Activated CD8-positive, alpha-beta T cell treated with anti-CD3 and anti-CD28 coated beads, Interleukin-2, amount 10 ng/mL, durations not matched to agents 7 days and 5 days (primary cell): ENCODE results near the gene SBF2. TPM values are rescaled to one million over a fixed set of nuclear protein-coding genes. Genes with fewer than 3 reads are reported as not detected.

Experiments
- ATAC-seq: fragments of 150-1000 bp; cut with Tn5 transposase; one replicate; pipeline ENCODE4 v1.10.0; 2021; ENCODE audit warnings: moderate library complexity
- CTCF ChIA-PET: fragments of 350-600 bp; sonication (Branson Sonifier 250); formaldehyde crosslinking; loops from one replicate; lab custom pipeline; 2021; ENCODE audit warnings: antibody characterized with exemption; lab: Charles Lee
- POLR2A ChIA-PET: fragments of 350-600 bp; sonication (Branson Sonifier 250); formaldehyde crosslinking; loops from one replicate; lab custom pipeline; 2021; ENCODE audit warnings: antibody characterized with exemption; lab: Charles Lee
- DNase-seq: peaks from one replicate; pipeline ENCODE4 v3.0.0-alpha.2; 2020
- H3K27ac Mint-ChIP-seq: one replicate; pipeline ENCODE4 v1.8.0; 2021; ENCODE audit warnings: mild to moderate bottlenecking, mixed read lengths
- H3K27me3 Mint-ChIP-seq: one replicate; pipeline ENCODE4 v1.8.0; 2021; ENCODE audit warnings: low read depth, mixed read lengths
- H3K36me3 Mint-ChIP-seq: one replicate; pipeline ENCODE4 v1.8.0; 2021; ENCODE audit warnings: low read depth, mixed read lengths
- H3K4me1 Mint-ChIP-seq: one replicate; pipeline ENCODE4 v1.8.0; 2021; ENCODE audit warnings: low read depth, mixed read lengths
- H3K4me3 Mint-ChIP-seq: one replicate; pipeline ENCODE4 v1.8.0; 2021; ENCODE audit warnings: mild to moderate bottlenecking, mixed read lengths
- H3K9me3 Mint-ChIP-seq: one replicate; pipeline ENCODE4 v1.8.0; 2022; ENCODE audit warnings: mixed read lengths; ENCODE audit not compliant: insufficient read depth
- total RNA-seq, 2 experiments: library from RNA; stranded (reverse); gene quantifications; one replicate each; pipeline ENCODE4 v1.2.3, GENCODE V29; 2021

SBF2 gene
- total RNA-seq, 2 experiments from 2014 or later: 5.1 to 5.9 TPM

DNA sequence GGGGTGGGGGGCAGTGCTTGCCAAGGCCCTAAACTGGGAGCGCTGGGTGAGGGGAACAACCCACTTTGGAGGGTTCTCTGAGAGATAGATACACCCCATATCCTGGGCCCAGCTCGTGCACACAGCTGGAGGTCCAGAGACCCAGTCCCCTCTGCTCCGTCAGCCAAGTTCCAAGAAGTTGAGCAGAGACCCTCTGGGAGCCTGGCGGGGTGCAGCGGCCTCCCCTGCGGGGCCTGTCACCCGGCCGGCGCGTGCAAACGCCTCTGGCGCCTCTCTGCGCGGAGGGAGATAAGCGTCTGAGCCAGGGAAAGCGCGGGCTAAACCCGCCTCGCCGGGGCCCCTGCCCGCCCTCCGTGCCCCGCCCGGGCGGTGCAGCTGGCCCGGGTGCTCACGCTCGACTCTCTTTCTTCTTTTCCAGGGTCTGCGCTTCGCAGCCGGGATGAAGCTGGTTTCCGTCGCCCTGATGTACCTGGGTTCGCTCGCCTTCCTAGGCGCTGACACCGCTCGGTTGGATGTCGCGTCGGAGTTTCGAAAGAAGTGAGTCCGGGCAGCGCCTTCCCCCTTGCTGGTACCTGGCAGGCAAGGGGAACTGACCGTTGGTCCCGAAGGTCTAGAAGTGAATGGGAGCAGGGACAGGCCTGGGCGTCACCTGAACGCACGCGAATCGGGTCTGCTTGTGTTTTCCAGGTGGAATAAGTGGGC lies 11.4 kb upstream of the SBF2 start:
- ChIA-PET CTCF (interaction anchor here (0.9 to 5.5 kb wide), 7 partner anchors 9 to 546 kb away, joined by 3 to 36 read pairs (median 11); no protein-coding TSS in a partner anchor), POLR2A (interaction anchor here (1.4 kb wide), 1 partner anchor 12 kb away, joined by 3 read pairs; no protein-coding TSS in a partner anchor)
- Mint-ChIP-seq H3K36me3 (peaks cover 6% of the 10 kb centered on the region), H3K4me3 (peak overlapping the region; percentile 96), H3K27me3 (peaks cover 58% of the 10 kb centered on the region), H3K27ac (no peak overlapping the region), H3K4me1 (peaks cover 63% of the 10 kb centered on the region), H3K9me3 (no peaks in the 10 kb centered on the region)
- peak; percentile 18 for ATAC-seq
- no peak for DNase-seq

DNA sequence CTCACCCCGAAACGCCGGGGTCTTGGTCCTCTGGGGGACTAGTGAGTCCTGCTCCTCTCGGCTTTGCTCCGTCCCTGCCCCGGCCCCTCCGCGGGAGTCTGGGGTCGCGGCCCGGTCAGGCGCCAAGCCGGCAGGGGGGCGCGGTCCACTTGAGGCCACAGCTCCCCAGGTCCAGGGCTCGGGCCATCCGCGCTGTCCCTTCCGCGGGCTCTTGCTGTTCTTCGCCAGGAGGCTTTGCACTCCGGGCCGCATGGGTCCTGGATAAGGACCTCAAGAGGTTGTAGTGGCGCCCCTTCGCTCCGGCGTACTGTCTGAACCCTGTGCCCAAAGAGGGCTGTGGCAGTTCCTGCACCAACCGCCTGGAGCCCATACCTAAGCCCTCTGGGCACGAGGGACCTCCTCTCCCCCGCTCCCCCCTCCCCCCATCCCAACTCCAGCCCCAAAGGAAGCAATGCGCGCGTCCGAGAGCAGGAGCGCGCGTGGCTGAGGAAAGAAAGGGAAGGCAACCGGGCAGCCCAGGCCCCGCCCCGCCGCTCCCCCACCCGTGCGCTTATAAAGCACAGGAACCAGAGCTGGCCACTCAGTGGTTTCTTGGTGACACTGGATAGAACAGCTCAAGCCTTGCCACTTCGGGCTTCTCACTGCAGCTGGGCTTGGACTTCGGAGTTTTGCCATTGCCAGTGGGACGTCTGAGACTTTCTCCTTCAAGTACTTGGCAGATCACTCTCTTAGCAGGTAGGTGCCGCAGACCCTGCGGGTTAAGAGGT lies 10.7 kb upstream of the SBF2 start, which contains the start of gene ADM:
TSS of gene ADM (plus strand) at position 579 of the 767 bp plus-strand sequence. CDS start 628 bp downstream, outside the sequence.
- ATAC-seq (peak; percentile 13), DNase-seq (no peak)
- Mint-ChIP-seq H3K36me3 (peaks cover 6% of the 10 kb centered on the region), H3K27ac (no peak within 1 kb of the TSS), H3K4me3 (peak within 1 kb of the TSS; percentile 96), H3K9me3 (no peaks in the 10 kb centered on the region), H3K4me1 (peaks cover 59% of the 10 kb centered on the region), H3K27me3 (peaks cover 60% of the 10 kb centered on the region)
- ChIA-PET CTCF (interaction anchor here (0.6 to 5.5 kb wide), 12 partner anchors 9 to 731 kb away, joined by 3 to 36 read pairs (median 4); partner anchors contain the start of gene WEE1), POLR2A (interaction anchor here (1.4 kb wide), 1 partner anchor 13 kb away, joined by 3 read pairs; no protein-coding TSS in a partner anchor)

- Mint-ChIP-seq H3K4me3 (peak overlapping the region; percentile 96), H3K36me3 (peaks cover 6% of the 10 kb centered on the region), H3K9me3 (no peaks in the 10 kb centered on the region), H3K27ac (peak overlapping the region; percentile 33), H3K27me3 (peaks cover 57% of the 10 kb centered on the region), H3K4me1 (peaks cover 54% of the 10 kb centered on the region)
- DNase-seq (no peak), ATAC-seq (no peak)
- ChIA-PET CTCF (interaction anchor here (0.6 to 5.5 kb wide), 26 partner anchors 9 to 1288 kb away, joined by 3 to 36 read pairs (median 3); partner anchors contain the start of genes RNF141 and WEE1), POLR2A (interaction anchor here (0.7 to 1.4 kb wide), 2 partner anchors 14 to 558 kb away, joined by 3 read pairs; no protein-coding TSS in a partner anchor)
Measured at GRCh38 chr11:10303558-10304363, 9.7 kb upstream of the SBF2 start.

DNA sequence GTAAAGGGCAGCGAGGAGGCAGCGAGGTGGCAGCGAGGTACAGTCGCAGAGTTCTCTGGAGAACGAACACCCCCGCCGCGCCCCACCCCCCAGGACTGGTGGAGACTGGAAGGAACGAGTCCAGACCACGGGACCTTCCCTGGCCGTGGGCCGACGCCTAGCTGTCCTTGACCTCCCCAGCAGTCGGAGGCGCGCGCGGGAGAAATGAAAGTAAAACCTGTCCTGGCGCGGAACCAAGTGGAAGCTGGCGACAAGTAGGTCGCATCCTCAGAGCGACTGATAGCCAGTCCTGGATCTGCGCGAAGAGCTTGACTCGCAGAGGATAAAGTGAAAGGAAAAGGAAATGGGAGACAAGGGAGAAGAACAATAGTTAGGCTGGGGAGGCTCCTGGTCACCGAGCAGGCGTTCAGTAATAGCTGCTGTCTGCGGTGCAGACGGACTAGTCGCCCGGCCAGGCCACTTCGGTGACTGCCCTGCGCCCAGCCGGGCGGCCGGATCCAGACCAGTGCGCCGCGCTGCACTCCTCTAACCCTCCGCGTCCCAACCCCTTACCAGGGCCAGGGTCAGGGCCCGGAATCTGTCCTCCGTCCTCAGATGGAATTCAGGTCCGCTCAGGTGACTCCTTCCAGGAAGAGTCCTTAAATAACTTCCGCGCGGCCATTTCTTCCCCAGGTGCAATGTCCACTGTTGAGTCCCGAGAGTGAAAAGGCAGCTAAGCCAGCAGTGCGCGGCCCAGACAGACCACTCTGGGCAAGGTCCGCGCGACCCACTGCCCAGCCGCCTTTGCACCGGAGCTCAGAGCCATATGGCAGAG lies 8.9 kb upstream of the SBF2 start:
- Mint-ChIP-seq H3K27ac (peak overlapping the region; percentile 76), H3K9me3 (no peaks in the 10 kb centered on the region), H3K36me3 (peaks cover 6% of the 10 kb centered on the region), H3K27me3 (peaks cover 58% of the 10 kb centered on the region), H3K4me1 (peaks cover 52% of the 10 kb centered on the region), H3K4me3 (peak overlapping the region; percentile 96)
- POLR2A ChIA-PET: interaction anchor here (0.5 to 1.1 kb wide), 2 partner anchors 23 to 729 kb away, joined by 3 to 4 read pairs; partner anchors contain the start of gene WEE1
- DNase-seq (peak; percentile 77), ATAC-seq (peak; percentile 45)
- CTCF ChIA-PET: interaction anchor here (0.8 to 5.5 kb wide), 21 partner anchors 8 to 1287 kb away, joined by 3 to 36 read pairs (median 3); partner anchors contain the start of gene RNF141

GRCh38 chr11:10302359-10302743 lies 8.3 kb upstream of the SBF2 start:
- ATAC-seq: no peak
- Mint-ChIP-seq H3K9me3 (no peaks in the 10 kb centered on the region), H3K27me3 (peaks cover 62% of the 10 kb centered on the region), H3K4me3 (peak overlapping the region; percentile 96), H3K36me3 (peaks cover 6% of the 10 kb centered on the region), H3K27ac (no peak overlapping the region), H3K4me1 (peaks cover 51% of the 10 kb centered on the region)
- DNase-seq: no peak
- ChIA-PET CTCF (interaction anchor here (1.0 to 5.5 kb wide), 10 partner anchors 9 to 1286 kb away, joined by 3 to 36 read pairs (median 4); no protein-coding TSS in a partner anchor), POLR2A (interaction anchor here (0.5 to 1.1 kb wide), 2 partner anchors 22 to 729 kb away, joined by 3 to 4 read pairs; partner anchors contain the start of gene WEE1)

GRCh38 chr11:10301656-10302358 lies 7.8 kb upstream of the SBF2 start:
- Mint-ChIP-seq H3K27ac (no peak overlapping the region), H3K4me3 (peak overlapping the region; percentile 96), H3K9me3 (no peaks in the 10 kb centered on the region), H3K36me3 (peaks cover 6% of the 10 kb centered on the region), H3K27me3 (peaks cover 63% of the 10 kb centered on the region), H3K4me1 (peaks cover 47% of the 10 kb centered on the region)
- ChIA-PET POLR2A (interaction anchor here (1.1 kb wide), 1 partner anchor 728 kb away, joined by 3 read pairs; the partner anchor contains the start of gene WEE1), CTCF (interaction anchor here (1.2 to 5.5 kb wide), 7 partner anchors 9 to 767 kb away, joined by 3 to 36 read pairs (median 6); no protein-coding TSS in a partner anchor)
- ATAC-seq (no peak), DNase-seq (no peak)

- DNase-seq (peak; percentile 82), ATAC-seq (peak; percentile 81)
- Mint-ChIP-seq H3K36me3 (no peaks in the 10 kb centered on the region), H3K27ac (no peak overlapping the region), H3K4me3 (no peak overlapping the region), H3K27me3 (peaks cover 62% of the 10 kb centered on the region), H3K4me1 (peaks cover 34% of the 10 kb centered on the region), H3K9me3 (no peaks in the 10 kb centered on the region)
- POLR2A ChIA-PET: no interaction called here
- CTCF ChIA-PET: interaction anchor here (1.5 to 2.6 kb wide), 4 partner anchors 9 to 540 kb away, joined by 4 to 19 read pairs (median 8); no protein-coding TSS in a partner anchor
Measured at GRCh38 chr11:10298342-10298741, 4.3 kb upstream of the SBF2 start.

- H3K27ac Mint-ChIP-seq: no peak overlapping the region
- POLR2A ChIA-PET: interaction anchor here (0.6 kb wide), 1 partner anchor 638 kb away, joined by 3 read pairs; no protein-coding TSS in a partner anchor
- H3K36me3 Mint-ChIP-seq: no peaks in the 10 kb centered on the region
- DNase-seq (no peak), ATAC-seq (no peak)
- CTCF ChIA-PET: interaction anchor here (1.0 to 3.2 kb wide), 5 partner anchors 9 to 246 kb away, joined by 3 to 22 read pairs (median 4); partner anchors contain the start of genes ADM and RNF141
- H3K9me3 Mint-ChIP-seq: no peaks in the 10 kb centered on the region
- H3K27me3 Mint-ChIP-seq: peaks cover 55% of the 10 kb centered on the region
- H3K4me3 Mint-ChIP-seq: peak overlapping the region; percentile 66
- H3K4me1 Mint-ChIP-seq: peaks cover 28% of the 10 kb centered on the region
Measured at GRCh38 chr11:10295064-10295901, 1.3 kb upstream of the SBF2 start.
